Measurements from ENCODE around the gene FOXP1. TPM values are rescaled to one million over a fixed set of nuclear protein-coding genes. Genes with fewer than 3 reads are reported as not detected.

Gene FOXP1
- total and polyA plus RNA-seq, 7 experiments from 2014 or later, result 104 to 537 (median 444) TPM

DNA sequence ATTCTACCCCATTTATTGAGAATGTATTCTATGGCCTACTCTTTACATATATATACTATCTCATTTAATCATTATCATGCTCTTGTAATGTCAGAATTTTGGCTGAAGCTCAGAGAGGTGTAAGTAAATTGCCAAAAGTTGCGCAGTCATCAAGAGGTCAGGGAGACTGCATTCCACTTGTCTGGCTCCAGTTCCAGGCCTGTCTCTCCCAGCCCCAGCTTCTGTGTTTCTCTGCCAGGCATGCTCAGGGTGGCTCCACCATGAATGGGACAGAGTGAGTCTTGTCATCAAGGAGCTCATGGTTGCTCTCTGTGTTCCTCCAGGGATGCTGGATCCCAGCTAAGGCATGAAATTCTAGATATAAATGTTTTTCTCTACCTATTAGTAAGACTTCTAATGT is 635.9 kb downstream of the FOXP1 start:
- Histone ChIP-seq H3K36me3 (ENCODE audit: control insufficient read depth in 2 of 3, insufficient read depth in 3 of 3, low read length in 3 of 3) (no peaks in the 10 kb centered on the region), H3K9me3 (ENCODE audit: control insufficient read depth in 2 of 3, low read length in 3 of 3) (no peaks in the 10 kb centered on the region), H3K4me3 (ENCODE audit: low read length) (no peak overlapping the region), H3K27ac (ENCODE audit: low read depth, low read length) (no peak overlapping the region), H3K27me3 (ENCODE audit: control insufficient read depth in 2 of 2, insufficient read depth in 2 of 2, low read length in 2 of 2) (peaks cover 0 to 3% of the 10 kb centered on the region in 2 donors), H3K4me1 (ENCODE audit: control insufficient read depth in 2 of 2, insufficient read depth in 2 of 2, low read length in 2 of 2) (no peaks in the 10 kb centered on the region)
- Mint-ChIP-seq H3K9me3 (peaks cover 0 to 16% (median 0%) of the 10 kb centered on the region in 11 donors), H3K27me3 (peaks cover 4 to 30% (median 16%) of the 10 kb centered on the region in 5 donors), H3K4me1 (peaks cover 0 to 22% (median 6%) of the 10 kb centered on the region in 7 donors), H3K36me3 (peaks cover 0 to 5% (median 0%) of the 10 kb centered on the region in 5 donors), H3K4me3 (no peak overlapping the region), H3K27ac (no peak overlapping the region)
- no peak for ATAC-seq
- intact Hi-C loops (cut with micrococcal nuclease), result no loop called here
- ChIA-PET POLR2A (no interaction called here), CTCF (interaction anchor here (0.6 to 0.8 kb wide), 3 partner anchors 9 to 91 kb away, joined by 3 to 5 read pairs (median 3); no protein-coding TSS in a partner anchor)
- DNase-seq, result no peak

DNA sequence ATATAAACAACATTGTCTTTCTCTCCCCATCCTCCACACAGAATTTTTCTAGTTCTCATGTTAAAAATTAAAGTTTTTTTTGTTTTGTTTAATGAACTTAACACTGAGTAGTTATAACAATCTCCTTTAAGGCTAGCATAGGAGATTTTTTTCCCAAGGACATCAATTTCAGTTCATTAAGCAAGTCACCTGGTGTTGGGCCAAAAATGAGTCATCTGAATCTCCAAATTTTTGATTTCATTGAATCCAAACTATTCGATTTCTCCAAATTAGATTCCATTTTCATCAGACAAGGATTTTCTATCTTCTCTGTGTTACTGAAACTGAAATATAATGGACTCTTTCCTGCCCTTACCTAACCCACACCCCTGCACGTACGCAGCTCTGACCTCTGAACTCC is 639.6 kb downstream of the FOXP1 start:
- Histone ChIP-seq H3K27ac (ENCODE audit: low read depth, low read length) (no peak overlapping the region), H3K36me3 (ENCODE audit: control insufficient read depth in 2 of 3, insufficient read depth in 3 of 3, low read length in 3 of 3) (no peaks in the 10 kb centered on the region), H3K4me3 (ENCODE audit: low read length) (no peak overlapping the region), H3K27me3 (ENCODE audit: control insufficient read depth in 2 of 2, insufficient read depth in 2 of 2, low read length in 2 of 2) (peaks cover 0 to 3% of the 10 kb centered on the region in 2 donors), H3K9me3 (ENCODE audit: control insufficient read depth in 2 of 3, low read length in 3 of 3) (no peaks in the 10 kb centered on the region), H3K4me1 (ENCODE audit: control insufficient read depth in 2 of 2, insufficient read depth in 2 of 2, low read length in 2 of 2) (no peaks in the 10 kb centered on the region)
- ChIA-PET CTCF (no interaction called here), POLR2A (no interaction called here)
- ATAC-seq, result no peak
- intact Hi-C loops (cut with micrococcal nuclease), result no loop called here
- H3K4me3 Mint-ChIP-seq, result no peak overlapping the region
- peaks cover 0 to 10% (median 0%) of the 10 kb centered on the region in 5 donors for H3K36me3 Mint-ChIP-seq
- no peaks in the 10 kb centered on the region for H3K4me1 Mint-ChIP-seq
- H3K9me3 Mint-ChIP-seq, result peaks cover 0 to 9% (median 1%) of the 10 kb centered on the region in 11 donors
- DNase-seq, result no peak
- peaks cover 13 to 41% (median 24%) of the 10 kb centered on the region in 5 donors for H3K27me3 Mint-ChIP-seq
- H3K27ac Mint-ChIP-seq, result no peak overlapping the region

DNA sequence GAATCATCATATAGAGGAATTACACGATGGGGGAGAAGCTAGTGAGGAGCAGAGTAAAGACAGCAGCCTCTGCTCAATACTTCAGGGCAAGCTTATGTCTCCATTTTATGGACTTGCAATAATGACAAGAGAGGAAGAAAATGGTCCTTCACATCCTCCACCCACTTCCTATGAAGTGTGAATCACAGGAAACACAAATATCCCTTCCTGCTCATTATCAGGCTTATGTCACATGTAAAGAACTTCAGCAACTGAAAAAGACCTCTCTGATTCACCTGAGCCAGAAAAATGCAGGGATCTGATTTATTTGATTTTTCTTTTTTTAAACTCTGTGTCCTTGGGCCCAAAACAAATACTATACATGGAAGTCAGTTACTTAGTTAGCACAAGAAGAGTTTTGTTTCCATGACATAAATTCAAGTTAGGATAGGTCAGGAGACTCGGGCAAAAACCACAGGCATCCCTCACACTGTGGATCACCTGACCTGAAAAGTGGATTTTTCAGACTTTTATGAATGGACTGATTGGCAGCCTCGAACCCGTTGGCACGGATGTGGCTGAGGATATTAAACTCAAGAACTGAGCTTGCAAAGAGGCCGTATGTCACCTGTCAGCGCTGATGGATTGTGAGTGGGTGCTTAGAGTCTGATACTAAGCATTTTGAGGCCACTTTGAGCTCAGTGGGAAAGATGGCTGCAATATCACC is 650.3 kb downstream of the FOXP1 start:
- H3K4me3 ChIP-seq (ENCODE audit: low read length), result no peak overlapping the region
- H3K9me3 ChIP-seq (ENCODE audit: control insufficient read depth in 2 of 3, low read length in 3 of 3), result no peaks in the 10 kb centered on the region
- H3K27me3 Mint-ChIP-seq, result peaks cover 0 to 8% (median 0%) of the 10 kb centered on the region in 5 donors
- no peak overlapping the region for H3K27ac ChIP-seq (ENCODE audit: low read depth, low read length)
- intact Hi-C loops (cut with micrococcal nuclease), result no loop called here
- H3K27ac Mint-ChIP-seq, result no peak overlapping the region
- no peak for DNase-seq
- ChIA-PET POLR2A (no interaction called here), CTCF (no interaction called here)
- H3K27me3 ChIP-seq (ENCODE audit: control insufficient read depth in 2 of 2, insufficient read depth in 2 of 2, low read length in 2 of 2), result no peaks in the 10 kb centered on the region
- no peaks in the 10 kb centered on the region for H3K36me3 Mint-ChIP-seq
- peaks cover 0 to under 1% (median 0%) of the 10 kb centered on the region in 11 donors for H3K9me3 Mint-ChIP-seq
- peaks cover 0 to 6% (median 5%) of the 10 kb centered on the region in 7 donors for H3K4me1 Mint-ChIP-seq
- no peaks in the 10 kb centered on the region for H3K4me1 ChIP-seq (ENCODE audit: control insufficient read depth in 2 of 2, insufficient read depth in 2 of 2, low read length in 2 of 2)
- H3K36me3 ChIP-seq (ENCODE audit: control insufficient read depth in 2 of 3, insufficient read depth in 3 of 3, low read length in 3 of 3), result no peaks in the 10 kb centered on the region
- ATAC-seq, result no peak
- H3K4me3 Mint-ChIP-seq, result no peak overlapping the region

DNA sequence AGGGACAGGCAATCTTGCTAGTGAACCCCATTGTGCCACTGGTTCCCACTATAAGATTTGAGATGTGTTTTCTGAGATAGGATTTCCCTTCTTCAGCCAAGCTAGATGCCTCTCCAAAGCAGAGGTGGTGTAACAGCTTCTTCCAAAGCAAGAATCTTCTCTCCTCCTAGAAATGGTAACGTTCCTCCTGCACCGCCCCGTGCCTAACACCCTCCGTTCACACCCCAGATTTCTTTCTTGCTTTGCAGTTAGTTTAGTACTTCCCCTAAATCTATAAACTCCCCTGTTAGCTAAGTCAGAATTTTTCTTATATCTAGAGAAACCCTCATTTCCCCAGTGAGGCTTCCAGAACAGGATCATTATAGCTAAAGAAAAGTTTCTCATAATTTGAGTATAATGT is 653.5 kb downstream of the FOXP1 start:
- ChIA-PET CTCF (no interaction called here), POLR2A (no interaction called here)
- H3K4me3 Mint-ChIP-seq, result no peak overlapping the region
- Histone ChIP-seq H3K36me3 (ENCODE audit: control insufficient read depth in 2 of 3, insufficient read depth in 3 of 3, low read length in 3 of 3) (no peaks in the 10 kb centered on the region), H3K9me3 (ENCODE audit: control insufficient read depth in 2 of 3, low read length in 3 of 3) (no peaks in the 10 kb centered on the region), H3K27me3 (ENCODE audit: control insufficient read depth in 2 of 2, insufficient read depth in 2 of 2, low read length in 2 of 2) (no peaks in the 10 kb centered on the region), H3K27ac (ENCODE audit: low read depth, low read length) (no peak overlapping the region), H3K4me3 (ENCODE audit: low read length) (no peak overlapping the region), H3K4me1 (ENCODE audit: control insufficient read depth in 2 of 2, insufficient read depth in 2 of 2, low read length in 2 of 2) (no peaks in the 10 kb centered on the region)
- no peaks in the 10 kb centered on the region for H3K36me3 Mint-ChIP-seq
- DNase-seq (no peak), ATAC-seq (no peak)
- H3K27me3 Mint-ChIP-seq, result no peaks in the 10 kb centered on the region
- H3K9me3 Mint-ChIP-seq, result peaks cover 0 to 5% (median 0%) of the 10 kb centered on the region in 11 donors
- intact Hi-C loops (cut with micrococcal nuclease), result no loop called here
- H3K4me1 Mint-ChIP-seq, result peaks cover 0 to 6% (median 5%) of the 10 kb centered on the region in 7 donors
- H3K27ac Mint-ChIP-seq, result no peak overlapping the region

DNA sequence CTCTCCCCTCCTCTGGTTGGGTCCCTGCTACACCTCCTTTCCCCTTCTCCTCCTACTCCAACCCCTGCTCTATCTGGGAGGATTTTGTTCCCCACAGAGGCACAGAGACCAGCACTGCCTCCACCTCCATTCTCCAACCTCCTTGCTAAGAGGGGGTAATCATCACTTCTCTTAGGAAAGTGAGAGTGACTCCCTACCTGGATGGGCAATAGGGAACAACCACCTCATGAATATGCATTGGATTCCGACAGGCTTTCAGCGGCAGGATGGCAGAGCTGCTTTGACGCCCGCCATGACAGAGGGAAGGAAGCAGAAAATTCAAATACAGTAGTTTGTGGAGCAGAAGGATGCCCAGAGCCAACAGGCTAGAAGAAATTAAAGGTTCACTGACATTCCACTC is 656.3 kb downstream of the FOXP1 start:
- Mint-ChIP-seq H3K9me3 (peaks cover 0 to 13% (median 3%) of the 10 kb centered on the region in 11 donors), H3K4me3 (no peak overlapping the region), H3K27me3 (no peaks in the 10 kb centered on the region), H3K36me3 (peaks cover 0 to 8% (median 3%) of the 10 kb centered on the region in 5 donors), H3K27ac (no peak overlapping the region), H3K4me1 (no peaks in the 10 kb centered on the region)
- H3K9me3 ChIP-seq (ENCODE audit: control insufficient read depth in 2 of 3, low read length in 3 of 3), result no peaks in the 10 kb centered on the region
- no peak overlapping the region for H3K4me3 ChIP-seq (ENCODE audit: low read length)
- CTCF ChIA-PET, result no interaction called here
- DNase-seq (no peak), ATAC-seq (no peak)
- POLR2A ChIA-PET, result no interaction called here
- H3K27ac ChIP-seq (ENCODE audit: low read depth, low read length), result no peak overlapping the region
- H3K4me1 ChIP-seq (ENCODE audit: control insufficient read depth in 2 of 2, insufficient read depth in 2 of 2, low read length in 2 of 2), result no peaks in the 10 kb centered on the region
- H3K27me3 ChIP-seq (ENCODE audit: control insufficient read depth in 2 of 2, insufficient read depth in 2 of 2, low read length in 2 of 2), result no peaks in the 10 kb centered on the region
- no peaks in the 10 kb centered on the region for H3K36me3 ChIP-seq (ENCODE audit: control insufficient read depth in 2 of 3, insufficient read depth in 3 of 3, low read length in 3 of 3)
- intact Hi-C loops (cut with micrococcal nuclease), result no loop called here

DNA sequence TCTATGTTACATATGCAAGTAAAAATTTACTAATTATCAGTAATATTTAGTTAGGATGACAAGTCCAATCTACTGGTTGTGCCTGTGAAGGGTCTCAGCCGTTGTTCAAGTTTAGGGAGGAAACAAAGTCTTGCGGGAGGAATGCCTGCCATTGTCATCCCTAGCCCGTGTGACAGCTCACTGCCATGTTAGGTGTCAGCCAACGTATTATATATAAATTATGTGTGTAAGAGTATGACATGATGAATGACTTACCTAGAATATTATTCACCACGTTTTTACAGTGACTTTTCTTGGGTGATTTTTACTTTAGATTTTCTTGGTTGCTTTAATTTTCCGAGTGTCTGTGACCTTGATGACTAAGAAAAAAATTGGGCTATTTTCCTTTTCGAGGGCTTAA is 656.7 kb downstream of the FOXP1 start:
- no peak for DNase-seq
- H3K4me3 ChIP-seq (ENCODE audit: low read length), result no peak overlapping the region
- Mint-ChIP-seq H3K9me3 (peaks cover 0 to 13% (median 3%) of the 10 kb centered on the region in 11 donors), H3K4me3 (no peak overlapping the region), H3K27me3 (no peaks in the 10 kb centered on the region), H3K4me1 (no peaks in the 10 kb centered on the region), H3K27ac (no peak overlapping the region), H3K36me3 (peaks cover 0 to 8% (median 3%) of the 10 kb centered on the region in 5 donors)
- CTCF ChIA-PET, result no interaction called here
- intact Hi-C loops (cut with micrococcal nuclease), result no loop called here
- no peaks in the 10 kb centered on the region for H3K27me3 ChIP-seq (ENCODE audit: control insufficient read depth in 2 of 2, insufficient read depth in 2 of 2, low read length in 2 of 2)
- no peak for ATAC-seq
- no peaks in the 10 kb centered on the region for H3K9me3 ChIP-seq (ENCODE audit: control insufficient read depth in 2 of 3, low read length in 3 of 3)
- no peaks in the 10 kb centered on the region for H3K36me3 ChIP-seq (ENCODE audit: control insufficient read depth in 2 of 3, insufficient read depth in 3 of 3, low read length in 3 of 3)
- H3K27ac ChIP-seq (ENCODE audit: low read depth, low read length), result no peak overlapping the region
- no peaks in the 10 kb centered on the region for H3K4me1 ChIP-seq (ENCODE audit: control insufficient read depth in 2 of 2, insufficient read depth in 2 of 2, low read length in 2 of 2)
- POLR2A ChIA-PET, result no interaction called here

DNA sequence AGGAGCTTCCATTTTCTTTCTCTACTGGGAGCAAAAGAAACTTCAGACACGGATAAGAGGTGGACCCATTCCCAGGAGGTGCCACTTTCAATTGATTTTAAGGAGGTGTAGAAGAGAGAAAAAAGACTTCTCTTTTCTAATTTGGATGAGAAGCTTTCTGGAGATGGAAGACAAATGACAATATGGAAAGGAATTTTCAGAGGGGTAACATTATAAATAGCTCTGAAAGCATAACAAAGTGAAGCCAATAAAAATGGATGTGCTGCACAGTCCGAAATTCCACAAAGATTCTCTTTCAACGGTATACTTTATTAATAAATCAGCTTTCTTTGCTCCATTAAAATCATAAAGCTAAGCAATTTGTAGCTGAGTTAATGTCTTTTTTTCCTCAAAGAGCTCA is 663.9 kb downstream of the FOXP1 start:
- H3K27me3 ChIP-seq (ENCODE audit: control insufficient read depth in 2 of 2, insufficient read depth in 2 of 2, low read length in 2 of 2), result no peaks in the 10 kb centered on the region
- no peaks in the 10 kb centered on the region for H3K9me3 ChIP-seq (ENCODE audit: control insufficient read depth in 2 of 3, low read length in 3 of 3)
- H3K36me3 ChIP-seq (ENCODE audit: control insufficient read depth in 2 of 3, insufficient read depth in 3 of 3, low read length in 3 of 3), result no peaks in the 10 kb centered on the region
- DNase-seq (no peak), ATAC-seq (no peak)
- no peak overlapping the region for H3K27ac ChIP-seq (ENCODE audit: low read depth, low read length)
- H3K4me1 Mint-ChIP-seq, result no peaks in the 10 kb centered on the region
- no peak overlapping the region for H3K4me3 ChIP-seq (ENCODE audit: low read length)
- intact Hi-C loops (cut with micrococcal nuclease), result no loop called here
- H3K4me3 Mint-ChIP-seq, result no peak overlapping the region
- H3K4me1 ChIP-seq (ENCODE audit: control insufficient read depth in 2 of 2, insufficient read depth in 2 of 2, low read length in 2 of 2), result no peaks in the 10 kb centered on the region
- POLR2A ChIA-PET, result no interaction called here
- H3K27me3 Mint-ChIP-seq, result peaks cover 0 to 22% (median 7%) of the 10 kb centered on the region in 5 donors
- H3K27ac Mint-ChIP-seq, result no peak overlapping the region
- peaks cover 0 to 9% (median 3%) of the 10 kb centered on the region in 11 donors for H3K9me3 Mint-ChIP-seq
- CTCF ChIA-PET, result no interaction called here
- peaks cover 0 to 8% (median 3%) of the 10 kb centered on the region in 5 donors for H3K36me3 Mint-ChIP-seq

Measured in naive thymus-derived CD4-positive, alpha-beta T cell (primary cell).